ENCODE data around the gene NR2C2. TPM values are rescaled to one million over a fixed set of nuclear protein-coding genes. Genes with fewer than 3 reads are reported as not detected.
A peak's percentile ranks its signal among the peaks of the same experiment; 100 is the strongest.

Gene NR2C2
- total and polyA plus RNA-seq, 9 of the 15 experiments (the other 6 are each of a cell fraction or from before 2014, with no cell fraction given) = 6.1 to 33.0 (median 14.6) TPM

GRCh38 chr3:15052335-15053242, 105.2 kb downstream of the NR2C2 start (continued):
- TF ChIP-seq HDAC8 (tag; IDR thresholded peaks at IDR 0.05) (no peak), KAT7 (CRISPR knock-in tag; IDR thresholded peaks at IDR 0.05; ENCODE audit: borderline replicate concordance) (peak; percentile 48; the same call in 1 of the 2 replicates), DPF2 (IDR thresholded peaks at IDR 0.05) (peak; percentile 98), PTRF (tag; IDR thresholded peaks at IDR 0.05) (no peak), ZNF57 (CRISPR knock-in tag; IDR thresholded peaks at IDR 0.05) (no peak), PHB2 (IDR thresholded peaks at IDR 0.05; ENCODE audit: low read depth) (peak; percentile 95), MAX (CRISPR knock-in tag; IDR thresholded peaks at IDR 0.05) (peak; percentile 98), SIX5 (IDR thresholded peaks at IDR 0.05; ENCODE audit: borderline replicate concordance in 1 of 2, insufficient read depth in 1 of 2, low read depth in 1 of 2, low read length in 2 of 2) (no peak), ZNF584 (CRISPR knock-in tag; IDR thresholded peaks at IDR 0.05; ENCODE audit: low read depth) (peak; percentile 96), PHB (CRISPR knock-in tag; IDR thresholded peaks at IDR 0.05) (no peak), PURB (CRISPR knock-in tag; IDR thresholded peaks at IDR 0.05; ENCODE audit: low read depth) (no peak), SP2 (IDR thresholded peaks at IDR 0.05; ENCODE audit: extremely low read depth, low read depth, low read length, poor library complexity, severe bottlenecking) (peak; percentile 17), ESRRA (IDR thresholded peaks at IDR 0.05; ENCODE audit: borderline replicate concordance, low read depth) (peak; percentile 95; the same call in 1 of the 2 replicates), MECOM (CRISPR knock-in tag; IDR thresholded peaks at IDR 0.05) (no peak), TAF15 (IDR thresholded peaks at IDR 0.05; ENCODE audit: low read depth, low read length) (no peak), MITF (IDR thresholded peaks at IDR 0.05) (peak; percentile 74), ZNF354B (CRISPR knock-in tag; IDR thresholded peaks at IDR 0.05) (no peak), RNF2 (IDR thresholded peaks at IDR 0.05) (peak; percentile 95), VEZF1 (CRISPR knock-in tag; IDR thresholded peaks at IDR 0.05) (peak; percentile 79), ZNF592 (IDR thresholded peaks at IDR 0.05) (peak; percentile 67), LCOR (CRISPR knock-in tag; IDR thresholded peaks at IDR 0.05) (peak; percentile 95)
